ENCODE results near the gene LRRFIP1. TPM values are rescaled to one million over a fixed set of nuclear protein-coding genes. Genes with fewer than 3 reads are reported as not detected.

Gene LRRFIP1
- polyA plus RNA-seq, 1 donor (not counting 4 experiments of a cell fraction or from before 2014, with no cell fraction given): 115 TPM

DNA sequence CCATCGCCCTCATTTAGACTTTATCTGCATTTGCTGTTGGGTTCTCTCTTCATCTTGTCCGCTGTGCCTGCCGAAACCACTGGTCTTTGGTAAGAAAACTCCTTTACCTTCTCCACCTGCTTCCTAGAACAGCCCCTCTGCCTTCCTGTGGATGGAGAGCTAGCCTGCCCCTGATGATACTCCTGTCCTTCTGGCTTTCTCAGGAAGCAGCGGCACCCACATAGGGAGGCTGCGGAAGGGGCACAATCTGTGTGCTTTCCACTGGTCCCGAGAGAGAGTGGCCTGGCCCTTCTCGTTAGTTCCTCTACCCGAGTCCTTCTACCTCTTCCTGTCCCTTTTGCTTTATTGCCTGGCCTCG lies 90.9 kb downstream of the LRRFIP1 start:
- Histone ChIP-seq H3K9me1 (ENCODE audit: control insufficient read depth, extremely low read depth, insufficient read depth, low read length) (peaks cover 6% of the 10 kb centered on the region), H4K20me1 (ENCODE audit: control insufficient read depth, extremely low read depth, insufficient read depth, low read length) (peaks cover 19% of the 10 kb centered on the region), H3K4me2 (ENCODE audit: control insufficient read depth, extremely low read depth, insufficient read depth, low read depth, low read length) (no peak overlapping the region), H3K27ac (ENCODE audit: control insufficient read depth, insufficient read depth, low read length) (peak overlapping the region; percentile 70), H3K9me3 (ENCODE audit: control insufficient read depth, low read depth, low read length) (no peaks in the 10 kb centered on the region), H2AFZ (ENCODE audit: control insufficient read depth, low read length) (no peak overlapping the region), H3K4me1 (ENCODE audit: control insufficient read depth, extremely low read depth, insufficient read depth, low read length) (peaks cover 67% of the 10 kb centered on the region), H3K36me3 (ENCODE audit: control insufficient read depth in 2 of 2, extremely low read depth in 1 of 2, insufficient read depth in 2 of 2, low read length in 2 of 2) (peaks cover 10 to 29% of the 10 kb centered on the region in 2 experiments), H3K27me3 (ENCODE audit: control insufficient read depth, extremely low read depth, insufficient read depth, low read length) (no peaks in the 10 kb centered on the region), H3K9ac (ENCODE audit: control insufficient read depth, extremely low read depth, insufficient read depth, low read length) (peak overlapping the region; percentile 48), H3K4me3 (ENCODE audit: control insufficient read depth in 2 of 3, extremely low read depth in 1 of 3, insufficient read depth in 2 of 3, low read depth in 1 of 3, low read length in 3 of 3) (no peak overlapping the region), H3K79me2 (ENCODE audit: control insufficient read depth, insufficient read depth, low read length) (peaks cover 82% of the 10 kb centered on the region)
- FAIRE-seq: no peak
- no peak for DNase-seq (ENCODE audit: low read depth, low spot score)
- TF ChIP-seq EZH2 (IDR thresholded peaks at IDR 0.05; ENCODE audit: low read length): no peak
- no peak for TF ChIP-seq CTCF (optimal IDR thresholded peaks at IDR 0.05 in 1 of 3, IDR thresholded peaks at IDR 0.05 in 1 of 3, conservative IDR thresholded peaks at IDR 0.05 in 1 of 3; ENCODE audit: extremely low read depth in 1 of 3, insufficient read depth in 2 of 3, low read length in 3 of 3)
- dilution Hi-C loops (cut with MboI; ENCODE audit: extremely low pct_ligation_motif_present, low sequenced_read_pairs): no loop called here

- Histone ChIP-seq H4K20me1 (ENCODE audit: control insufficient read depth, extremely low read depth, insufficient read depth, low read length) (peaks cover 29% of the 10 kb centered on the region), H3K4me1 (ENCODE audit: control insufficient read depth, extremely low read depth, insufficient read depth, low read length) (peaks cover 60% of the 10 kb centered on the region), H3K9ac (ENCODE audit: control insufficient read depth, extremely low read depth, insufficient read depth, low read length) (peak overlapping the region; percentile 22), H3K4me2 (ENCODE audit: control insufficient read depth, extremely low read depth, insufficient read depth, low read depth, low read length) (peak overlapping the region; percentile 6), H3K27me3 (ENCODE audit: control insufficient read depth, extremely low read depth, insufficient read depth, low read length) (no peaks in the 10 kb centered on the region), H3K36me3 (ENCODE audit: control insufficient read depth in 2 of 2, extremely low read depth in 1 of 2, insufficient read depth in 2 of 2, low read length in 2 of 2) (peaks cover 16 to 34% of the 10 kb centered on the region in 2 experiments), H3K79me2 (ENCODE audit: control insufficient read depth, insufficient read depth, low read length) (peaks cover 87% of the 10 kb centered on the region), H3K9me3 (ENCODE audit: control insufficient read depth, low read depth, low read length) (no peaks in the 10 kb centered on the region), H3K9me1 (ENCODE audit: control insufficient read depth, extremely low read depth, insufficient read depth, low read length) (peaks cover 10% of the 10 kb centered on the region), H3K4me3 (ENCODE audit: control insufficient read depth in 2 of 3, extremely low read depth in 1 of 3, insufficient read depth in 2 of 3, low read depth in 1 of 3, low read length in 3 of 3) (no peak overlapping the region), H3K27ac (ENCODE audit: control insufficient read depth, insufficient read depth, low read length) (peak overlapping the region; percentile 39), H2AFZ (ENCODE audit: control insufficient read depth, low read length) (no peak overlapping the region)
- FAIRE-seq (no peak), DNase-seq (ENCODE audit: low read depth, low spot score) (no peak)
- TF ChIP-seq CTCF (optimal IDR thresholded peaks at IDR 0.05 in 1 of 3, IDR thresholded peaks at IDR 0.05 in 1 of 3, conservative IDR thresholded peaks at IDR 0.05 in 1 of 3; ENCODE audit: extremely low read depth in 1 of 3, insufficient read depth in 2 of 3, low read length in 3 of 3) (no peak), EZH2 (IDR thresholded peaks at IDR 0.05; ENCODE audit: low read length) (no peak)
- dilution Hi-C loops (cut with MboI; ENCODE audit: extremely low pct_ligation_motif_present, low sequenced_read_pairs): no loop called here
Observed at GRCh38 chr2:237720444-237720843, 93.1 kb downstream of the LRRFIP1 start.
